IPS DF 19.7 (cell line): ENCODE measurements around the gene USP28.

Experiments used
- DNase-seq: peaks from one replicate; pipeline ENCODE4 v3.0.0-alpha.2; 2013; ENCODE audit warnings: low read depth, low spot score

USP28 gene

GRCh38 chr11:113876798-113877669 lies 1.7 kb upstream of the USP28 start:
- no peak for DNase-seq

- DNase-seq, result no peak
These were observed 864 bp upstream of the USP28 start for GRCh38 chr11:113876074-113876797.

- no peak for DNase-seq
These were observed 665 bp downstream of the USP28 start for GRCh38 chr11:113874581-113875233.

- no peak for DNase-seq
These were observed 1.3 kb downstream of the USP28 start for GRCh38 chr11:113874096-113874495.

GRCh38 chr11:113873236-113873626 lies 2.1 kb downstream of the USP28 start:
- no peak for DNase-seq

- DNase-seq, result no peak
These were observed 4.0 kb downstream of the USP28 start for GRCh38 chr11:113871336-113871735.

GRCh38 chr11:113867843-113868503 lies 7.4 kb downstream of the USP28 start:
- DNase-seq, result no peak

- DNase-seq, result no peak
These were observed 9.5 kb downstream of the USP28 start for GRCh38 chr11:113865873-113866272.

- no peak for DNase-seq
These were observed 11.0 kb downstream of the USP28 start for GRCh38 chr11:113864410-113864809.

GRCh38 chr11:113862435-113862834 lies 12.9 kb downstream of the USP28 start:
- no peak for DNase-seq

GRCh38 chr11:113859665-113860064 lies 15.7 kb downstream of the USP28 start:
- DNase-seq, result no peak

- DNase-seq, result no peak
These were observed 18.2 kb downstream of the USP28 start for GRCh38 chr11:113856966-113857759.

GRCh38 chr11:113855803-113856202 lies 19.6 kb downstream of the USP28 start:
- DNase-seq, result no peak

- DNase-seq, result no peak
These were observed 25.2 kb downstream of the USP28 start for GRCh38 chr11:113850188-113850587.

GRCh38 chr11:113849713-113850112 lies 25.7 kb downstream of the USP28 start:
- DNase-seq, result peak; percentile 95

GRCh38 chr11:113847580-113847979 lies 27.8 kb downstream of the USP28 start:
- no peak for DNase-seq

- no peak for DNase-seq
These were observed 28.3 kb downstream of the USP28 start for GRCh38 chr11:113847111-113847510.

GRCh38 chr11:113841691-113842090 lies 33.7 kb downstream of the USP28 start:
- no peak for DNase-seq

GRCh38 chr11:113840932-113841664 lies 34.3 kb downstream of the USP28 start:
- DNase-seq, result no peak

GRCh38 chr11:113839842-113840241 lies 35.5 kb downstream of the USP28 start:
- no peak for DNase-seq
